NCI-H2107 (cell line): ENCODE measurements around the gene NUP62.

Experiments used
- DNase-seq: peaks from one replicate; lab custom pipeline; 2025; lab: John Stamatoyannopoulos, UW

NUP62 gene

DNA sequence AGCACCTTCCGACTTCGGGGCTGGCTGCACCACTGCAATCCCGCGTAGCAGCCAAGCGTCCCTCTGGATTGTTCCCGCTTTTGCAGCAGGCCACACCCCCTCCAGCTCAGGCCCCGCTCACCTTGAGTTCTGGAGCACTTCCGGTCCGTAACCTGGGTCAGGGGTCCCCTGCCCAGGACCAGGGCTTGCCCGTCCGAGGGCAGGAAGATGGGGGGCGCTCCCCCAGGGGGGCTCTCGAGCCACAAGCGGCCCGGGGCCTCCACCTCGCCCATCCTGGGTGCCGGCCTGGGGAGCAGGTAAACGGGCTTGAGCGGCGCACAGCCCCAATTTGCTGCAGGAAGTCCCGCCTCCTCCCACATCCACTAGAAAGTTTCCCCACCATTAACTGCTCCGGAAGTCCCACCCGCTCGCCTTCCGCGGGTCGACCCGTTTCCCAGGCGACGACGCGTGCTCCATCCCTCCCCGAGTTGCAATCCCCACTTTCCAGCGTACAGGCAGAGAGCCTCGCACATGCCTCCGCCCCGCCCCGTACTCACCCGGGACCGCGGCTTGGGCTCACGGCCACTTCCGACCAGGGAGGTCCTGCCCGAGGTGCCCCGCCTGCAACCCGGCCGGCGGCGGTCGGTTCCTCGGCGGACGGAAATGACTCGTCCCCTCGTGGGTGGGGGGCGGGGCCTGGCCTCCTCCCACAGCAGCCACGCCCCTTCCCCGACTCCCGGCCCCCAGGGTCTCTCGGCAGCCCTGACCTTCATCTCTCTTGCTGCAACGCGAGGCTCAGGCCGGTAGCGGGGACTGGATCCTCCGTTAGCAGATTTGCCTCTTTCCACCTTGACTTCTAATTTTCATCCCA lies 62.1 kb downstream of the NUP62 start, which contains the start of gene PNKP:
PNKP (minus strand) TSS at position 644 of the 850 bp plus-strand sequence; CDS start at position 272, 372 bp downstream.
- peak; percentile 69 for DNase-seq

- DNase-seq: no peak
These were observed 64.4 kb downstream of the NUP62 start for GRCh38 chr19:49864890-49865289.

- DNase-seq: no peak
These were observed 65.4 kb downstream of the NUP62 start for GRCh38 chr19:49863935-49864320.

- DNase-seq: no peak
These were observed 65.9 kb downstream of the NUP62 start for GRCh38 chr19:49863254-49863934.

DNA sequence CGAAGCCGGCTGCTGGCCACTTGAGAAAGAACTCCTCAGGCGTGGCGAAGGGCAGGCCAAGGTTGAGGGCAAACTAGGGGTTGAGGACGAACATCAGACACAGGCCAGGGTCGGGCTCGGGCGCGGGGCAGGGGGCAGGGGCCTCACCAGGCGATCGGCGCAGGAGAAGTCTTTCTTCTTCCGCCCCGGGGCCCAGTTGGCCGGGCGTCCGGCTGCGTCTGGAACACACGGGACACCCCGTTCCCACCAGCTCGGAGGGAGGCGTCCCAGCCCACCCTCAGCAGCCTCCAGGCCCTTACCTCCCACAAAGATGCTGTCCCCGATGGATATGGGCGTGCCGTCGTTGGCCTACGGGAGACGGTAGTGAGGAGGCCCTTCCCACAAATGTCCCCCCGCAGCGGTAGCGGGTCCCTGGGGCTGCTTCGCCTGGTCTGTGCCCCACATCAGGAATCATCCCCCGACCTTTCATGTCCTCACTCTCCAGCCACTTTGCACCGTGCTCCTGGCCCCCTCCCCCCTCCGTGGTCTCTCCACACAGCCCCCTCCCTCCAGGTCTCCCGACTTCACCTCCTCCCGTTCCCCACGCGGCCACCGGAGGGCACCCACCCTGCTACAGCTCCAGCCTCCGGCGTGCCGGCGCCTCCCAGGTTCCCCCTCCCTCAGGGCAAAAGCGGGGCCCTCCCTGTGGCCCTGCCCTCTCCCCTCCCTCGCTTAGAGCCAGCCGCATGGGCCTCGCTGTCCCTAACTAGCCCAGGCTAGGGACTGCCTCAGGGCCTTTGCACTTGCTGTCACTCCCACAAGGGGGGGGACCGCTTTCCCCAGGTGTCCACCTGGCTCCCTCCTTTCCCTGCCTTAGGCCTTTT lies 66.7 kb downstream of the NUP62 start:
- DNase-seq: no peak

DNA sequence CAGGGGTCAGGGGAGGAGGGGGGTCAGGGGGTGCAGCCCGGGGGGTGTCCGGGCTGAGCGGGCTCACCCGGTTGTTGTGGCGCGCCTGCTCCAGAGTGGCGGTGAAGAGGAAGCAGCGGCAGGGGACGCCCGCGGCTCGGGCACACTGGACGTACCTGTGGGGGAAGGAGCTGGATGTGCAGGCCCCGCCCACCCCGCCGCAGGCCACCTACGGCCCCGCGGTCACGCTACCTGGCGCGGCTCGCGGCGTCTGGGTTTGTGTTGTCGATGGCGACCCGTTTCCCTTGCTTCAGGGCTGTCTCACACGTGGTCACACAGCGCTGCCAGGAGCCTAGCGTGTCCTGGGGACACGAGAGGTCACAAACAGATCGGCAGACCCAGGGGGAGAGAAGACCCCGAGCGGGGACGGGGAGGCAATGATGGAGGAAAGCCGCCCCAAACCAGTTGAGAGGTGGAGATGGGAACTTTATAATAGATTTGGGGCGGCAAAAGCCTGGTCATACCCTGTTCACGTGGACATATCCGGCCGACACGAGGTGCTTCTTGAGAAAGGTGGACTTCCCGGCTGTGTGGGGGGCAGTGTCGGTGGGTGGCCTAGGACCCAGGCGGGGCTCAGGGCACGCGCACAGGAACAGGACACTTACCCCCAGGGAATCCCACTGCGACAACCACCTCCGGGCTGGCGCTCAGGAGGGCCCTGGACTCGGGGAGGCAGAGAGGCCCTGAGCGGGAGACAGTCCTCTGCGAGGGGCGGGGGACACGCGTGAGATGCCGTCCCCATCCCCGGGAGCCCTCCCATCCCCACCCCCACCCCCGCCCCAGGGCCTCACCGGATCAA lies 67.5 kb downstream of the NUP62 start:
- DNase-seq: peak; percentile 54

DNA sequence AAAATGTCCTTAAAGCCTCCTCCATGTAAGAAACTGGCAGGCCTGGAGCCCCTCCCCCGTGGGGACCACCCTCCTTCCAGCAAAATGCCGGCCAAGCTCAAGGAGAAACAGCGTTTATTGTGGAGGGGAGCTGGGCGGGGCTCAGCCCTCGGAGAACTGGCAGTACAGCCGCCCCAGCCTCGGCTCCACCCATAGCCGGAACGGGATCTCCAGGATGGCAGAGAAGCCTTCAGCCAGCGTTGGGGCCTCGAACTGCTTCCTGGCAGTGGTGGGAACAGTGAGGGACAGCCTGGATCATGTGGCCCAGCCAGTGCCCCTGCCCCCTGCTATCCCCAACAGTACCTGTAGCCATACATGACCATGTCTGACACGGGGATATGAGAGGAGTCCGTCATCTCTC lies 68.2 kb downstream of the NUP62 start:
- peak; percentile 30 for DNase-seq

- no peak for DNase-seq
These were observed 68.8 kb downstream of the NUP62 start for GRCh38 chr19:49860336-49861102.

DNA sequence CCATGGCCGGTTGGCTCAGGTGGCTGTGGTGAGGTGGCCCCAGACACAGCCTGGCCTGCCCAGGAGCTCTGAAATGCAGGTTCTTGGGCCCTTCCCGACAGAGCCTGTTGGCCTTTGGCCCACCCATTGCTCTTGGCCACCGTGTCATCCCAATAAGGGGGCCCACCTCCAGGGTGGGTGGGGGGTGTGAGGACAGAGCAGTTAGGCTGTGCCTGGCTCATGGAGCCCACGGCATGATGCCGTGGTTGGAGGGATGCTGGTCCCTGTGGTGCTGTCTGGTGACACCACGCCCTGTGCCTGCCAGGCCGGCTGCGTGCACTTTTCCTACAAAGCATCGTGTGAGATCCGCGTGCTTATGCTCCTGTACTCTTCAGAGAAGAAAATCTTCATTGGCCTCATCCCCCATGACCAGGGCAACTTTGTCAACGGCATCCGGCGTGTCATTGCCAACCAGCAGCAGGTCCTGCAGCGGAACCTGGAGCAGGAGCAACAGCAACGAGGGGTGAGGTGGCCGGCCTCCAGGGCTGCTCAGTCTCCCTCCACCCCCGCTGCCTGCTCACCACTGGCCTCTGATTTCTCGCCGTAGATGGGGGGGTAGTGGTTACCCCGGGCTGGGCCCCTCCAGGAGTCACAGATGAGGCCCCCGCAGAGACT lies 69.5 kb downstream of the NUP62 start:
- DNase-seq: no peak

DNA sequence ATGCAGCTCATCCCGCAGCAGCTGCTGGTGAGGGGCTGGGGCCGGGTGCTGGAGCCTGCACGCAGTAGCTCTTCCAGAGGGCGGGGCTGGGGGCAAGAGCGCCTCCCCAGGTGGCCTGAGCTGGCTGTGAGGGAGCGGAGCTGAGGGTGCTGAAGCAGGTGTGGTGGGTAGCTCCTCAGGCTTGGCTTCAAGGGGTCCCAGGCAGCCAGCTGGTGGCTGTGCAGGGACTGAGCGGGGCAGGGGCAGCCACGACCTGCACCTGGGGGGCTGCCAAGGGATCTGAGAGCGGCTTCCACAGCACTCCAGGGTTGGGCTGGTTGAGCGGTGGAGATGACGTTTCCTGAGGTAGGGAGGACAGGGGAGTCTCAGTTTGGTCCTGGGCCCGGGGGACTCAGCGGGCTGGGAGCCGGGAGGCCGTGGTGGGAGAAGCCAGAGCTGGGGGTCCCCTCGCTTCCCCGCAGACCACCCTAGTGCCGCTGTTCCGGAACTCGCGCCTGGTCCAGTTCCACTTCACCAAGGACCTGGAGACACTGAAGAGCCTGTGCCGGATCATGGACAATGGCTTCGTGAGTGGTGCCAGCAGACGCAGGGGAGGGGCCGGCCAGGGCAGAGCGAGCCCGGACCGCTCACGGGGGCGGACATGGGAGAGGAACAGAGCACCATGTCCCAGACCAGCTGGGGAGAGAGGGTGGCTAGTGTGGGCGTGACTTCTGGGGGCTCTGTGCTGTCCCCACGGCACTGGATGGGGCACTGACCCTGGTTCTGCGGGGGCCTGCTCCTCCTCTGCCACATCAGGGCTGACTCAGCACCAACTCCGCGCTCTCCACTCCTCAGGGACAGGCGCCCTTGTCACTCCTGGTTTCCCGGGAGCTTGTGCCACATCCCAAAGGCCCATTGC lies 71.0 kb downstream of the NUP62 start:
- DNase-seq: no peak

DNA sequence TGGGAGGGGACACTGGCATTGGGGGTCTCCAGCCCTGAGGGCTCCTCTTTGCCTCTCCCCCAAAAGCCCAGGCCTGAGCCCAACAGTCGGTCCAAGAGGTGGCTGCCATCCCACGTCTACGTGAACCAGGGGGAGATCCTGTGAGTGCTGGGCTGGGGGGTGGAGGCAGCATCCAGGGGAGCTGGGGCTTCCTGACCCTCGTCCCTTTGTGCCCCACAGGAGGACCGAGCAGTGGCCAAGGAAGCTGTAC lies 71.5 kb downstream of the NUP62 start:
- DNase-seq: no peak

- DNase-seq: no peak
These were observed 72.1 kb downstream of the NUP62 start for GRCh38 chr19:49857061-49857837.
